Hepatocyte (in vitro differentiated cells): ENCODE measurements around the gene SLC22A14.

ENCODE experiments used
- CTCF ChIP-seq: fragments of 200-600 bp; sonication (generic); IDR thresholded peaks from 2 replicates; pipeline ENCODE4 v1.5.1; 2016; ENCODE audit warnings: antibody characterized with exemption, mild to moderate bottlenecking; ENCODE audit not compliant: poor library complexity
- EZH2 ChIP-seq: fragments of 200-600 bp; sonication (generic); IDR thresholded peaks from 2 replicates; pipeline ENCODE4 v1.6.1; 2016; ENCODE audit warnings: antibody characterized with exemption, mild to moderate bottlenecking, borderline replicate concordance

DNA sequence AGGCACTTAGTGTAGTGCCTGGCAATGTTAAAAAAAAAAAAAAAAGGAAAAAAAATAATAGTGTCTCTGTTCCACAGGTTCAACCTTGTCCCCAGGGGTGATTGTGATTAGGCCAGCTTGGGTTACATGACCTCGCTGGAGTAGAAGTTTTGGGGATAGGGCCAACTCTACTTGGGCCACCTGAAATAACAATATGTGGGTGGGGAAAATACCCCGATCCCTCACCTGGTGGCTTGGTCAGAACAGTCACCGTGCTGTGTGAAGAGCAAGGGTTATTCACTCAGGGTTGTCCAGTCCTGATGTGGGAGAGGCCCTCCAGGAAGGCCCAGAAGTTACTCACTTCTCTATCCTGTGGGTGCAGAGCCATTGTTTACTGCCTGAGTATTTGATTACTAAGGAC, 84.0 kb downstream of the SLC22A14 start:
- TF ChIP-seq CTCF (no peak), EZH2 (no peak)
